Sigmoid colon (tissue), 7 donors: ENCODE data around the gene KCNA1. TPM values are rescaled to one million over a fixed set of nuclear protein-coding genes. Genes with fewer than 3 reads are reported as not detected.

Source experiments
- DNase-seq: peaks from one replicate; pipeline ENCODE4 v3.0.0-alpha.2; 2019
- H3K27ac ChIP-seq, 4 donors: fragments of 200-600 bp; sonication (generic); one replicate each; pipeline ENCODE4 v1.5.1; 2016 to 2019; ENCODE audit warnings: mild to moderate bottlenecking in 1 of 4
- H3K27me3 ChIP-seq, 3 donors: fragments of 200-600 bp; sonication (generic); one replicate each; pipeline ENCODE4 v1.5.1; 2019; ENCODE audit warnings: mild to moderate bottlenecking in 1 of 3
- H3K36me3 ChIP-seq, 4 donors: fragments of 200-600 bp; sonication (generic); one replicate each; pipeline ENCODE4 v1.5.1; 2016 to 2019
- H3K4me1 ChIP-seq, 4 donors: fragments of 200-600 bp; sonication (generic); one replicate each; pipeline ENCODE4 v1.5.1; 2017 to 2019
- H3K4me3 ChIP-seq, 4 donors: fragments of 200-600 bp; sonication (generic); one replicate each; pipeline ENCODE4 v1.5.1; 2017 to 2019; ENCODE audit warnings: mild to moderate bottlenecking in 2 of 4, moderate library complexity in 1 of 4
- H3K9me3 ChIP-seq, 4 donors: fragments of 200-600 bp in 3 of 4; sonication (generic) in 3 of 4; one replicate each; pipeline versions ENCODE4 v1.5.1 to v1.6.1; 2013 to 2019
- CTCF ChIP-seq, 4 experiments: fragments of 450-650 bp in 3 of 4; fragments of 200-600 bp in 1 of 4; IDR thresholded peaks; one replicate each; pipeline ENCODE4 v1.5.1; 2016 to 2019; ENCODE audit warnings: antibody characterized with exemption in 4 of 4, mild to moderate bottlenecking in 3 of 4, moderate library complexity in 2 of 4
- EP300 ChIP-seq, 4 donors: sonication (generic); formaldehyde crosslinking; IDR thresholded peaks; one replicate each; pipeline ENCODE4 v1.6.1; 2017; ENCODE audit warnings: antibody characterized with exemption in 4 of 4
- POLR2A ChIP-seq, 2 donors: fragments of 450-650 bp; IDR thresholded peaks; one replicate each; pipeline ENCODE4 v1.6.1; 2016; ENCODE audit warnings: antibody characterized with exemption in 2 of 2, mild to moderate bottlenecking in 2 of 2, moderate library complexity in 2 of 2
- POLR2AphosphoS5 ChIP-seq, 4 donors: sonication (generic); formaldehyde crosslinking; IDR thresholded peaks; one replicate each; pipeline ENCODE4 v1.6.1; 2017; ENCODE audit warnings: antibody characterized with exemption in 4 of 4
- WGBS, 2 donors: extraction: QIAGEN DNeasy Blood & Tissue Kit; methylation state at CpG; one replicate each; pipeline ENCODE4 v1.1.7; 2013; 5-methylcytosine and 5-hydroxymethylcytosine counted together
- intact Hi-C: fragments of 100-400 bp; cut with DNase I; formaldehyde crosslinking; loops from one replicate; pipeline ENCODE4 v1.15.1; 2023
- polyA plus RNA-seq, 3 donors: library from polyadenylated mRNA; stranded (reverse); fragments of 200-250 nt; gene quantifications; one replicate each; pipeline ENCODE4 v1.2.3, GENCODE V29; 2013
- total RNA-seq, 4 donors: library from RNA; depleted of rRNA; stranded (reverse); fragments of >200 nt; gene quantifications; one replicate each; pipeline ENCODE4 v1.1.0, GENCODE V29; 2016
- donor health status: healthy with polysubstance abuse.
- donor health status: Bipolar disorder and iron deficiency.
- donor health status: healthy.

Gene KCNA1
- total and polyA plus RNA-seq, 7 donors = 0.07 to 3.8 (median 2.4) TPM; not detected in 2

GRCh38 chr12:4914720-4915119 lies 5.0 kb downstream of the KCNA1 start:
- Histone ChIP-seq H3K4me1 (peaks cover 0 to 28% (median 17%) of the 10 kb centered on the region in 4 donors), H3K4me3 (no peak overlapping the region), H3K9me3 (no peaks in the 10 kb centered on the region), H3K27ac (no peak overlapping the region), H3K27me3 (peaks cover 5 to 28% (median 14%) of the 10 kb centered on the region in 3 donors), H3K36me3 (no peaks in the 10 kb centered on the region)
- no peak for TF ChIP-seq POLR2A (IDR thresholded peaks at IDR 0.05)
- no peak for TF ChIP-seq EP300 (IDR thresholded peaks at IDR 0.05)
- no peak for TF ChIP-seq POLR2AphosphoS5 (IDR thresholded peaks at IDR 0.05)
- no peak for TF ChIP-seq CTCF (IDR thresholded peaks at IDR 0.05)
- WGBS, 2 donors = 80 to 86% methylated on average over 4 of the region's 4 CpGs
- intact Hi-C loops = no loop called here
- DNase-seq = no peak

GRCh38 chr12:4915752-4916151 lies 6.0 kb downstream of the KCNA1 start:
- Histone ChIP-seq H3K9me3 (no peaks in the 10 kb centered on the region), H3K4me1 (peaks cover 0 to 17% (median 7%) of the 10 kb centered on the region in 4 donors), H3K27me3 (peaks cover 5 to 18% (median 10%) of the 10 kb centered on the region in 3 donors), H3K27ac (no peak overlapping the region), H3K4me3 (no peak overlapping the region), H3K36me3 (no peaks in the 10 kb centered on the region)
- TF ChIP-seq EP300 (IDR thresholded peaks at IDR 0.05) = no peak
- intact Hi-C loops = no loop called here
- DNase-seq = no peak
- WGBS, 2 donors = 72 to 79% methylated on average over 4 of the region's 4 CpGs

GRCh38 chr12:4918950-4919660 lies 9.4 kb downstream of the KCNA1 start:
- H3K9me3 ChIP-seq = no peaks in the 10 kb centered on the region
- H3K27ac ChIP-seq = peak overlapping the region in 2 of 4 donors; percentile 13 to 61
- DNase-seq = peak; percentile 62
- no peaks in the 10 kb centered on the region for H3K27me3 ChIP-seq
- H3K4me3 ChIP-seq = no peak overlapping the region
- intact Hi-C loops = no loop called here
- H3K36me3 ChIP-seq = no peaks in the 10 kb centered on the region
- TF ChIP-seq CTCF (IDR thresholded peaks at IDR 0.05) (no peak), POLR2AphosphoS5 (IDR thresholded peaks at IDR 0.05) (no peak), EP300 (IDR thresholded peaks at IDR 0.05) (no peak), POLR2A (IDR thresholded peaks at IDR 0.05) (no peak)
- 73 to 75% methylated on average over 6 of the region's 6 CpGs for WGBS, 2 donors
- H3K4me1 ChIP-seq = peaks cover 0 to 9% (median 0%) of the 10 kb centered on the region in 4 donors

- H3K27ac ChIP-seq = no peak overlapping the region
- DNase-seq = no peak
- WGBS, 2 donors = 87 to 88% methylated on average over 6 of the region's 6 CpGs
- H3K9me3 ChIP-seq = no peaks in the 10 kb centered on the region
- no peak for TF ChIP-seq POLR2A (IDR thresholded peaks at IDR 0.05)
- TF ChIP-seq POLR2AphosphoS5 (IDR thresholded peaks at IDR 0.05) = no peak
- no peak for TF ChIP-seq CTCF (IDR thresholded peaks at IDR 0.05)
- TF ChIP-seq EP300 (IDR thresholded peaks at IDR 0.05) = no peak
- H3K4me3 ChIP-seq = no peak overlapping the region
- H3K4me1 ChIP-seq = peaks cover 0 to 7% (median 0%) of the 10 kb centered on the region in 4 donors
- intact Hi-C loops = no loop called here
- H3K36me3 ChIP-seq = no peaks in the 10 kb centered on the region
- H3K27me3 ChIP-seq = peaks cover 0 to 3% (median 0%) of the 10 kb centered on the region in 3 donors
Measured at GRCh38 chr12:4932576-4932975, 22.9 kb downstream of the KCNA1 start.

- intact Hi-C loops = no loop called here
- H3K4me1 ChIP-seq = peaks cover 0 to 7% (median 0%) of the 10 kb centered on the region in 4 donors
- DNase-seq = no peak
- H3K9me3 ChIP-seq = no peaks in the 10 kb centered on the region
- no peaks in the 10 kb centered on the region for H3K36me3 ChIP-seq
- H3K27ac ChIP-seq = no peak overlapping the region
- 23 to 75% methylated on average over 1 of the region's 1 CpG for WGBS, 2 donors
- peaks cover 0 to 3% (median 0%) of the 10 kb centered on the region in 3 donors for H3K27me3 ChIP-seq
- H3K4me3 ChIP-seq = no peak overlapping the region
- TF ChIP-seq POLR2A (IDR thresholded peaks at IDR 0.05) (no peak), CTCF (IDR thresholded peaks at IDR 0.05) (no peak), POLR2AphosphoS5 (IDR thresholded peaks at IDR 0.05) (no peak), EP300 (IDR thresholded peaks at IDR 0.05) (no peak)
Measured at GRCh38 chr12:4933411-4933810, 23.7 kb downstream of the KCNA1 start.
